NCI-H2171 treated with DMSO at 0.1 percent for 48 hours (cell line): ENCODE results near the gene ARHGEF19.
A peak's percentile ranks its signal among the peaks of the same experiment; 100 is the strongest.
"Not testable (repeated sequence)": the region's sequence is repeated elsewhere in the genome, so short reads cannot be mapped to it uniquely, and the experiment has no call there.

Experiments
- DNase-seq: peaks from one replicate; lab custom pipeline; 2025; lab: John Stamatoyannopoulos, UW

The ARHGEF19 gene

GRCh38 chr1:16204634-16205333 lies 7.7 kb downstream of the ARHGEF19 start:
- no peak for DNase-seq

GRCh38 chr1:16204216-16204615 lies 8.2 kb downstream of the ARHGEF19 start:
- no peak for DNase-seq

- no peak for DNase-seq
Measured at GRCh38 chr1:16203550-16203949, 8.9 kb downstream of the ARHGEF19 start.

- no peak for DNase-seq
Measured at GRCh38 chr1:16202281-16203210, 9.9 kb downstream of the ARHGEF19 start.

- no peak for DNase-seq
Measured at GRCh38 chr1:16199700-16200099, 12.8 kb downstream of the ARHGEF19 start.

GRCh38 chr1:16199157-16199501 lies 13.3 kb downstream of the ARHGEF19 start:
- DNase-seq = no peak

GRCh38 chr1:16198444-16199156 lies 13.9 kb downstream of the ARHGEF19 start:
- no peak for DNase-seq

GRCh38 chr1:16196874-16197273 lies 15.6 kb downstream of the ARHGEF19 start:
- DNase-seq = no peak

- not testable (repeated sequence) for DNase-seq
Measured at GRCh38 chr1:16196139-16196538, 16.3 kb downstream of the ARHGEF19 start.

GRCh38 chr1:16195518-16195905 lies 16.9 kb downstream of the ARHGEF19 start:
- DNase-seq = no peak

- no peak for DNase-seq
Measured at GRCh38 chr1:16191916-16192546, 20.4 kb downstream of the ARHGEF19 start.

- DNase-seq = no peak
Measured at GRCh38 chr1:16191309-16191708, 21.1 kb downstream of the ARHGEF19 start.

GRCh38 chr1:16189921-16190621 lies 22.4 kb downstream of the ARHGEF19 start:
- DNase-seq = peak; percentile 19

GRCh38 chr1:16189003-16189402 lies 23.4 kb downstream of the ARHGEF19 start:
- no peak for DNase-seq

GRCh38 chr1:16187748-16188401 lies 24.6 kb downstream of the ARHGEF19 start:
- peak; percentile 70 for DNase-seq

- DNase-seq = no peak
Measured at GRCh38 chr1:16186655-16187235, 25.7 kb downstream of the ARHGEF19 start.

GRCh38 chr1:16184557-16185303 lies 27.7 kb downstream of the ARHGEF19 start:
- DNase-seq = no peak

GRCh38 chr1:16183765-16184556 lies 28.5 kb downstream of the ARHGEF19 start:
- DNase-seq = no peak

GRCh38 chr1:16183179-16183578 lies 29.3 kb downstream of the ARHGEF19 start:
- DNase-seq = no peak
